SK-N-SH (cell line): ENCODE results near the gene SFXN3. TPM values are rescaled to one million over a fixed set of nuclear protein-coding genes. Genes with fewer than 3 reads are reported as not detected.

Experiments used
- CTCF ChIA-PET: fragments of 300-600, 350-600 bp; formaldehyde crosslinking; extraction: SDS; loops from one replicate; lab custom pipeline; 2021; lab: Yijun Ruan, JAX
- POLR2A ChIA-PET: fragments of 350-600 bp; sonication (Branson Sonifier 250); formaldehyde crosslinking; extraction: SDS; loops from one replicate; lab custom pipeline; 2020; ENCODE audit warnings: antibody characterized with exemption, inconsistent platforms; lab: Yijun Ruan, JAX
- DNase-seq: peaks from one replicate; pipeline ENCODE4 v3.0.0; 2012
- H2AFZ ChIP-seq: fragments of 200-600 bp; sonication (generic); 2 replicates; pipeline ENCODE4 v1.8.1; 2016; ENCODE audit warnings: antibody characterized with exemption, mild to moderate bottlenecking, low read depth
- H3F3A ChIP-seq: fragments of 200-600 bp; sonication (generic); replicated peaks from 2 replicates; pipeline ENCODE3; 2016; ENCODE audit warnings: antibody characterized with exemption, mild to moderate bottlenecking; ENCODE audit not compliant: insufficient read depth
- H3K27ac ChIP-seq, 2 experiments: fragments of 200-500 bp in 1 of 2; fragments of 200-600 bp in 1 of 2; sonication (Bioruptor generic) in 1 of 2; sonication (generic), shearing (Covaris generic) in 1 of 2; 2 replicates each; pipeline versions ENCODE4 v1.5.1 to v1.6.1; 2014 to 2016; ENCODE audit warnings: low read depth in 2 of 2, inconsistent platforms in 1 of 2, low read length in 1 of 2, mild to moderate bottlenecking in 1 of 2, mixed read lengths in 1 of 2
- H3K27me3 ChIP-seq: fragments of 200-600 bp; sonication (generic), shearing (Covaris generic); 2 replicates; pipeline ENCODE4 v1.6.1; 2016; ENCODE audit warnings: mixed run types; ENCODE audit not compliant: insufficient read depth
- H3K36me3 ChIP-seq, 2 experiments: fragments of 200-500 bp in 1 of 2; fragments of 200-600 bp in 1 of 2; sonication (Bioruptor generic) in 1 of 2; sonication (generic) in 1 of 2; replicated peaks in 1 of 2; 2 replicates each; pipeline versions ENCODE3 to v1.5.1; 2014 to 2016; ENCODE audit warnings: low read length in 1 of 2, mild to moderate bottlenecking in 1 of 2; ENCODE audit not compliant: insufficient read depth in 2 of 2, control insufficient read depth in 1 of 2
- H3K4me1 ChIP-seq, 2 experiments: fragments of 200-500 bp in 1 of 2; fragments of 200-600 bp in 1 of 2; sonication (Bioruptor generic) in 1 of 2; sonication (generic), shearing (Covaris generic) in 1 of 2; 2 replicates each; pipeline versions ENCODE4 v1.5.1 to v1.6.1; 2014 to 2016; ENCODE audit warnings: low read depth in 1 of 2, low read length in 1 of 2, mixed run types in 1 of 2; ENCODE audit not compliant: insufficient read depth in 2 of 2, control insufficient read depth in 1 of 2
- H3K4me2 ChIP-seq: fragments of 200-600 bp; sonication (generic), shearing (Covaris generic); 2 replicates; pipeline ENCODE4 v1.6.1; 2017; ENCODE audit warnings: mixed run types
- H3K4me3 ChIP-seq, 2 experiments: fragments of 200-500 bp in 1 of 2; fragments of 200-600 bp in 1 of 2; sonication (Bioruptor generic) in 1 of 2; sonication (generic), shearing (Covaris generic) in 1 of 2; 2 replicates each; pipeline versions ENCODE4 v1.5.1 to v1.8.1; 2014 to 2016; ENCODE audit warnings: low read depth in 2 of 2, inconsistent platforms in 1 of 2, low read length in 1 of 2, mild to moderate bottlenecking in 1 of 2, mixed read lengths in 1 of 2, moderate library complexity in 1 of 2
- H3K79me2 ChIP-seq: fragments of 200-600 bp; sonication (generic); 2 replicates; pipeline ENCODE4 v1.8.1; 2017; ENCODE audit warnings: mild to moderate bottlenecking; ENCODE audit not compliant: insufficient read depth
- H3K9ac ChIP-seq: fragments of 200-600 bp; sonication (generic); 2 replicates; pipeline ENCODE4 v1.6.1; 2017; ENCODE audit warnings: mixed run types
- H3K9me2 ChIP-seq: fragments of 200-600 bp; sonication (generic); 2 replicates; pipeline ENCODE4 v1.6.1; 2017; ENCODE audit warnings: mixed run types
- H3K9me3 ChIP-seq: fragments of 200-600 bp; sonication (generic); 2 replicates; pipeline ENCODE4 v1.6.1; 2017; ENCODE audit warnings: mixed run types, mild to moderate bottlenecking, moderate library complexity
- H4K20me1 ChIP-seq: fragments of 200-600 bp; sonication (generic); 2 replicates; pipeline ENCODE4 v1.6.1; 2017; ENCODE audit warnings: mild to moderate bottlenecking, mixed run types; ENCODE audit not compliant: insufficient read depth
- CHD2 ChIP-seq: fragments of 150-350 bp; IDR thresholded peaks from 2 replicates; pipeline ENCODE4 v1.6.1; 2018; ENCODE audit warnings: low read length; ENCODE audit not compliant: partially characterized antibody
- ELF1 ChIP-seq: IDR thresholded peaks from 2 replicates; pipeline ENCODE4 v1.4.0; 2012
- FOXJ3 ChIP-seq: sonication (generic); formaldehyde crosslinking; IDR thresholded peaks from 2 replicates; pipeline ENCODE4 v1.5.1; 2020; ENCODE audit warnings: mild to moderate bottlenecking, missing genetic modification reagents
- FOXM1 ChIP-seq: IDR thresholded peaks from 2 replicates; pipeline ENCODE4 v1.4.0; 2012; ENCODE audit warnings: low read depth, mild to moderate bottlenecking
- GABPA ChIP-seq: IDR thresholded peaks from 2 replicates; pipeline ENCODE4 v1.4.0; 2012; ENCODE audit warnings: low read depth, mild to moderate bottlenecking
- GATA2 ChIP-seq: sonication (generic); formaldehyde crosslinking; IDR thresholded peaks from 2 replicates; pipeline ENCODE4 v1.5.0; 2020; ENCODE audit warnings: mild to moderate bottlenecking, missing genetic modification reagents
- MXI1 ChIP-seq: IDR thresholded peaks from 2 replicates; pipeline ENCODE4 v1.6.1; 2012; ENCODE audit warnings: mild to moderate bottlenecking, low read depth, low read length, improper control_type of control experiment
- NFIC ChIP-seq: IDR thresholded peaks from 2 replicates; pipeline ENCODE4 v1.4.0; 2012; ENCODE audit warnings: borderline replicate concordance
- RAD21 ChIP-seq: IDR thresholded peaks from 2 replicates; pipeline ENCODE4 v1.6.1; 2012; ENCODE audit warnings: mild to moderate bottlenecking, low read length
- RCOR1 ChIP-seq: fragments of 150-350 bp; IDR thresholded peaks from 2 replicates; pipeline ENCODE4 v1.6.1; 2017; ENCODE audit warnings: antibody characterized with exemption, low read length
- RXRA ChIP-seq: IDR thresholded peaks from 2 replicates; pipeline ENCODE4 v1.4.0; 2012; ENCODE audit warnings: low read depth, mild to moderate bottlenecking, borderline replicate concordance
- TAF1 ChIP-seq: IDR thresholded peaks from 2 replicates; pipeline ENCODE4 v1.6.1; 2012; ENCODE audit warnings: low read depth, mild to moderate bottlenecking, low read length, moderate library complexity, borderline replicate concordance
- TEAD4 ChIP-seq: IDR thresholded peaks from 2 replicates; pipeline ENCODE4 v1.4.0; 2012; ENCODE audit warnings: mild to moderate bottlenecking, borderline replicate concordance; ENCODE audit not compliant: insufficient read depth
- WGBS: methylation state at CpG from one replicate; pipeline ENCODE4 v1.1.6; 2017; ENCODE audit warnings: low lambda C conversion rate; 5-methylcytosine and 5-hydroxymethylcytosine counted together
- polyA plus RNA-seq, 3 experiments: library from polyadenylated mRNA; depleted of rRNA; stranded (reverse); fragments of >200 nt; gene quantifications; 2 replicates each; pipeline ENCODE4 v1.2.3, GENCODE V29; 2012
- TF ChIP-seq, protein P1 (sequence below): IDR thresholded peaks from 2 replicates; pipeline ENCODE4 v1.4.0; 2012; ENCODE audit warnings: low read depth, borderline replicate concordance
- TF ChIP-seq, protein P2 (sequence below): fragments of 150-350 bp; IDR thresholded peaks from 2 replicates; pipeline ENCODE4 v1.6.1; 2016; ENCODE audit warnings: mild to moderate bottlenecking, low read depth, low read length
- TF ChIP-seq, protein P3 (sequence below): IDR thresholded peaks from 2 replicates; pipeline ENCODE4 v1.4.0; 2012; ENCODE audit warnings: low read depth
- TF ChIP-seq, protein P4 (sequence below): fragments of 150-350 bp; IDR thresholded peaks from 2 replicates; pipeline ENCODE4 v1.6.1; 2017; ENCODE audit warnings: antibody characterized with exemption, low read length, low read depth, borderline replicate concordance
- TF ChIP-seq, protein P5 (sequence below): fragments of 200-600 bp; sonication (generic); IDR thresholded peaks from 2 replicates; pipeline ENCODE4 v1.6.1; 2017; ENCODE audit warnings: antibody characterized with exemption, mild to moderate bottlenecking, moderate library complexity
- TF ChIP-seq, protein P6 (sequence below): IDR thresholded peaks from 2 replicates; pipeline ENCODE4 v1.4.0; 2012; ENCODE audit warnings: low read depth, borderline replicate concordance

The SFXN3 gene
- polyA plus RNA-seq, 1 of the 3 experiments (the other 2 are of a cell fraction), result 142 TPM

DNA sequence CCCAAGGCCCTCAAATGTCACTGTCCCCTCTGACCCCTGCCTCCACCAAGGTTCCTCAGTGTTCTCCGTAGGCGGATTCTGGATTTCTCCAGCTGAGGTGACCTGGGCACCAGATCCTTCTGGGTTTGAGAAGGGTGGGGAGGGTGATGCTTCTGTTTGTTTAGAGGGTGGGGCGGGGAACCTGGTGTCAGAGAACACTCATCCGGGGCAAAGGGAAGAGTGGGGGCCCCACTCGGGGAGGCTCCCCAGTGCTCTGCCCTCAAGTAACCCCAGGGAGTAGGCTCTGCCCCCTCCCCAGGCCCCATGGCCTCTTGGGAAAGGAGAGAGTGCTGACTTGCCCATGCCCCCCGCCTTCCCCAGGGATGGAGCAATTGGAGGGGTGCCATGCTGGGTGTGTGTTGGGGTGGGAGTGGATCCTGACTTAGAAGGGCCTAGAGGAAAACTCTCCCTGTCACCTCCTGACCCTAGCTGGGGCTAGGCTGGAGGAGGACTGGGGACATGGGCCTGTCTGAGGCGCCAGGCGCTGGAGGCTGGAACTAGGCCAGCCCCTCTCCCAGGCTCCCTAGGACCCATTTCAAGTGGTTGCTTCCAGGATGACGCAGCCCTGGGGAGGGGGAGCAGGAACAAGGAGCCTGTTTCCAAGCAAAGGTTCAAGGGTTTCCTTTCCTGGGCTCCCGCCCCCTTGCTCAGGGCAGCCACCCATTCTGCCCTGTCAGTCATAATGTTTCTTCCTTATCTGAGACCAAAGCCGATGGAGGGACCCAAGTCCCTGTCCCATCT lies 58.7 kb downstream of the SFXN3 start (continued):
- TF ChIP-seq, protein P1, sequence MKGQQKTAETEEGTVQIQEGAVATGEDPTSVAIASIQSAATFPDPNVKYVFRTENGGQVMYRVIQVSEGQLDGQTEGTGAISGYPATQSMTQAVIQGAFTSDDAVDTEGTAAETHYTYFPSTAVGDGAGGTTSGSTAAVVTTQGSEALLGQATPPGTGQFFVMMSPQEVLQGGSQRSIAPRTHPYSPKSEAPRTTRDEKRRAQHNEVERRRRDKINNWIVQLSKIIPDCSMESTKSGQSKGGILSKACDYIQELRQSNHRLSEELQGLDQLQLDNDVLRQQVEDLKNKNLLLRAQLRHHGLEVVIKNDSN, result no peak

DNA sequence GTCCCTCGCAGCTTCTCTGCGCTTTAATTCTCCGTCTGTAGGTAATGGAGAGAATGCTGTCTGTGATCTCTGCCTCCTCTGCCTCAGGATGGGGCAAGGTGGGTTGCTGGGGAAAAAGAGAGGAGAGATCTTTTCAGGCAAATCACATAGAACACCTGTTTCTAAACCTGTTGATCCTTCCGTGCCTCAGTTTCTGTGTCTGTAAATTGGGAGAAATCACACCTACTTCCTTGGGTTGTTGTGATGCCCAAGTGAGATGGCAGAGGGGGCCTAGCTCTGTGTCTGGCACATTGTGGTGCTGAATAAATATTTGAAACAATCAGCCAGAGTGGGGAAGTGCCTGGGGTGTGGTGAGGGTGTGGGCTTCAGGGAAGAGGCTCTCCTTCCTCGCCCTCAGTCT lies 59.6 kb downstream of the SFXN3 start:
- Histone ChIP-seq H3K27ac (no peak overlapping the region), H2AFZ (no peak overlapping the region), H3K4me1 (peaks cover 0 to 23% of the 10 kb centered on the region in 2 experiments; a peak in 1 of 4 replicates)
- WGBS, result 81% methylated on average over 5 of the region's 5 CpGs
- TF ChIP-seq RCOR1 (no peak), MXI1 (no peak), GATA2 (CRISPR knock-in tag) (no peak), GABPA (no peak), NFIC (no peak), RXRA (no peak), TAF1 (no peak), RAD21 (no peak), FOXJ3 (no peak), TEAD4 (no peak), ELF1 (no peak), FOXM1 (no peak), CHD2 (no peak)
- TF ChIP-seq, protein P2, sequence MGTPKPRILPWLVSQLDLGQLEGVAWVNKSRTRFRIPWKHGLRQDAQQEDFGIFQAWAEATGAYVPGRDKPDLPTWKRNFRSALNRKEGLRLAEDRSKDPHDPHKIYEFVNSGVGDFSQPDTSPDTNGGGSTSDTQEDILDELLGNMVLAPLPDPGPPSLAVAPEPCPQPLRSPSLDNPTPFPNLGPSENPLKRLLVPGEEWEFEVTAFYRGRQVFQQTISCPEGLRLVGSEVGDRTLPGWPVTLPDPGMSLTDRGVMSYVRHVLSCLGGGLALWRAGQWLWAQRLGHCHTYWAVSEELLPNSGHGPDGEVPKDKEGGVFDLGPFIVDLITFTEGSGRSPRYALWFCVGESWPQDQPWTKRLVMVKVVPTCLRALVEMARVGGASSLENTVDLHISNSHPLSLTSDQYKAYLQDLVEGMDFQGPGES, result no peak
- TF ChIP-seq, protein P3, sequence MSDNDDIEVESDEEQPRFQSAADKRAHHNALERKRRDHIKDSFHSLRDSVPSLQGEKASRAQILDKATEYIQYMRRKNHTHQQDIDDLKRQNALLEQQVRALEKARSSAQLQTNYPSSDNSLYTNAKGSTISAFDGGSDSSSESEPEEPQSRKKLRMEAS, result no peak
- TF ChIP-seq, protein P4, sequence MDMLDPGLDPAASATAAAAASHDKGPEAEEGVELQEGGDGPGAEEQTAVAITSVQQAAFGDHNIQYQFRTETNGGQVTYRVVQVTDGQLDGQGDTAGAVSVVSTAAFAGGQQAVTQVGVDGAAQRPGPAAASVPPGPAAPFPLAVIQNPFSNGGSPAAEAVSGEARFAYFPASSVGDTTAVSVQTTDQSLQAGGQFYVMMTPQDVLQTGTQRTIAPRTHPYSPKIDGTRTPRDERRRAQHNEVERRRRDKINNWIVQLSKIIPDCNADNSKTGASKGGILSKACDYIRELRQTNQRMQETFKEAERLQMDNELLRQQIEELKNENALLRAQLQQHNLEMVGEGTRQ, result no peak
- TF ChIP-seq, protein P1, result no peak
- TF ChIP-seq, protein P5, sequence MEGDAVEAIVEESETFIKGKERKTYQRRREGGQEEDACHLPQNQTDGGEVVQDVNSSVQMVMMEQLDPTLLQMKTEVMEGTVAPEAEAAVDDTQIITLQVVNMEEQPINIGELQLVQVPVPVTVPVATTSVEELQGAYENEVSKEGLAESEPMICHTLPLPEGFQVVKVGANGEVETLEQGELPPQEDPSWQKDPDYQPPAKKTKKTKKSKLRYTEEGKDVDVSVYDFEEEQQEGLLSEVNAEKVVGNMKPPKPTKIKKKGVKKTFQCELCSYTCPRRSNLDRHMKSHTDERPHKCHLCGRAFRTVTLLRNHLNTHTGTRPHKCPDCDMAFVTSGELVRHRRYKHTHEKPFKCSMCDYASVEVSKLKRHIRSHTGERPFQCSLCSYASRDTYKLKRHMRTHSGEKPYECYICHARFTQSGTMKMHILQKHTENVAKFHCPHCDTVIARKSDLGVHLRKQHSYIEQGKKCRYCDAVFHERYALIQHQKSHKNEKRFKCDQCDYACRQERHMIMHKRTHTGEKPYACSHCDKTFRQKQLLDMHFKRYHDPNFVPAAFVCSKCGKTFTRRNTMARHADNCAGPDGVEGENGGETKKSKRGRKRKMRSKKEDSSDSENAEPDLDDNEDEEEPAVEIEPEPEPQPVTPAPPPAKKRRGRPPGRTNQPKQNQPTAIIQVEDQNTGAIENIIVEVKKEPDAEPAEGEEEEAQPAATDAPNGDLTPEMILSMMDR, result no peak
- TF ChIP-seq, protein P6, sequence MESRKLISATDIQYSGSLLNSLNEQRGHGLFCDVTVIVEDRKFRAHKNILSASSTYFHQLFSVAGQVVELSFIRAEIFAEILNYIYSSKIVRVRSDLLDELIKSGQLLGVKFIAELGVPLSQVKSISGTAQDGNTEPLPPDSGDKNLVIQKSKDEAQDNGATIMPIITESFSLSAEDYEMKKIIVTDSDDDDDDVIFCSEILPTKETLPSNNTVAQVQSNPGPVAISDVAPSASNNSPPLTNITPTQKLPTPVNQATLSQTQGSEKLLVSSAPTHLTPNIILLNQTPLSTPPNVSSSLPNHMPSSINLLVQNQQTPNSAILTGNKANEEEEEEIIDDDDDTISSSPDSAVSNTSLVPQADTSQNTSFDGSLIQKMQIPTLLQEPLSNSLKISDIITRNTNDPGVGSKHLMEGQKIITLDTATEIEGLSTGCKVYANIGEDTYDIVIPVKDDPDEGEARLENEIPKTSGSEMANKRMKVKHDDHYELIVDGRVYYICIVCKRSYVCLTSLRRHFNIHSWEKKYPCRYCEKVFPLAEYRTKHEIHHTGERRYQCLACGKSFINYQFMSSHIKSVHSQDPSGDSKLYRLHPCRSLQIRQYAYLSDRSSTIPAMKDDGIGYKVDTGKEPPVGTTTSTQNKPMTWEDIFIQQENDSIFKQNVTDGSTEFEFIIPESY, result no peak
- TF ChIP-seq, all 33 proteins: peak for 0
- H3K4me3 ChIP-seq, result no peak overlapping the region
- no peak overlapping the region for H3K9ac ChIP-seq
- POLR2A ChIA-PET, result no interaction called here
- H3K9me3 ChIP-seq, result no peaks in the 10 kb centered on the region
- no peaks in the 10 kb centered on the region for H3K9me2 ChIP-seq
- no peaks in the 10 kb centered on the region for H3K36me3 ChIP-seq
- no peak overlapping the region for H3K4me2 ChIP-seq
- no peaks in the 10 kb centered on the region for H3F3A ChIP-seq
- H3K79me2 ChIP-seq, result no peaks in the 10 kb centered on the region
- H4K20me1 ChIP-seq, result no peaks in the 10 kb centered on the region
- H3K27me3 ChIP-seq, result peaks cover 41% of the 10 kb centered on the region; the same call in 1 of the 2 replicates
- CTCF ChIA-PET, result interaction anchor here (0.9 to 32.9 kb wide), 4 partner anchors 20 to 49 kb away, joined by 3 to 972 read pairs (median 6); partner anchors contain the start of gene TLX1
- no peak for DNase-seq
